Measurements from ENCODE around the gene BORCS8. TPM values are rescaled to one million over a fixed set of nuclear protein-coding genes. Genes with fewer than 3 reads are reported as not detected.
A peak's percentile ranks its signal among the peaks of the same experiment; 100 is the strongest.

The BORCS8 gene
- total RNA-seq, 1 experiment from 2014 or later, result 25.4 TPM

DNA sequence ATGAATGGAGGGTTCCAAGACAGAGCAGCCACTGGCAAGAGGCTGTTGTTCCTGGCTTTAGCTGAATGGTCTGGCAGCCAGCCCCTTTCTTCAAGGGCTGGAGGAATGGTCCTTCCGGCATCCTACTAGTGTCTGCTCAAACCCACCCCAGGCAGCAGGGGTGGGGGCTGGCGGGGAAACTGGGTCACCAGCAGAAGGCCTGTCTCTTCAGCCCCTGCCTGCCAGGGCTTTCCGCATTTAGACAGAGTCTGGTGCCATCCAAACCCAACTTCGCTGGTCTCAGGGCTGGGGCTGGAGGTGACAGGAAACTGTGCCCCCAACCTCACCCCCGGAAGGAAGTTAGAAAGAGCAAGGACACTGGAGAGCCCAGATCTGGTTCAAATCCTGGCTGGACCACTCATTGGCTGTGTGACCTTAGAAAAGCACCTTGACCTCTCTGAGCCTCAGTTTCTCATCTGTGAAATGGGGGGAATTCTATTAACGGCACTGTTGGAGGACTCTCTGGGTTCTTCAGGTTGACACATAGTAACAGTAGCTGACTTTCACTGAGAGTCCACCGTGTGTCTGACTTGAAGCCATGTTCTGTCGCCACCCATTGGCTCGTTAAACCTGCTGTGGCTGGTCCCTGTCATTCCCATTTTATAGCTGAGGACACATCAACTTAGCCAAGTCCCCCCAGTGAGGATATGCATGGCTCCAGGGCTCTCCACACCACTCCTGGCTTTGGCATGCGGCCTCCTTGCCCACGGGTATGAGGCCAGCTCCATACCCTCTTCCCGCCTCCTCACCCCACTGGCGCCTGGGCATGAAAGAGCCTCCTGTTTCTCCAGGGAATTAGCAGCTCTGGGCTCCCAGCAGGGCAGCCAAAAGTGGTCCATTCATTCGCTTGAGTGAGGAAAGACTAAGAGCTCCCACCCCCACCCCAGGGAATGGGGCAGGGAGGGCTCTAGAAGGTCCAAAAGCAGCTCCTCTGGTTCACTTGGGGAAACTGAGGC is 13.8 kb upstream of the BORCS8 start:
- Mint-ChIP-seq H3K27me3 (ENCODE audit: insufficient read depth, unreplicated experiment) (peaks cover 11% of the 10 kb centered on the region), H3K9me3 (ENCODE audit: unreplicated experiment) (no peaks in the 10 kb centered on the region), H3K27ac (ENCODE audit: low read depth, unreplicated experiment) (no peak overlapping the region), H3K4me3 (ENCODE audit: unreplicated experiment) (no peak overlapping the region), H3K4me1 (ENCODE audit: insufficient read depth, unreplicated experiment) (peaks cover 13% of the 10 kb centered on the region), H3K36me3 (ENCODE audit: insufficient read depth, unreplicated experiment) (no peaks in the 10 kb centered on the region)
- BruUV-seq (replicated peaks), result no TSS peak
- ChIA-PET POLR2A (interaction anchor here (0.6 kb wide), 1 partner anchor 245 kb away, joined by 3 read pairs; no protein-coding TSS in a partner anchor), CTCF (interaction anchor here (0.6 to 1.3 kb wide), 4 partner anchors 17 to 161 kb away, joined by 3 read pairs; no protein-coding TSS in a partner anchor)
- intact Hi-C loops (cut with micrococcal nuclease), result no loop called here
- no peak for DNase-seq (ENCODE audit: unreplicated experiment)
- TF ChIP-seq, protein P1, sequence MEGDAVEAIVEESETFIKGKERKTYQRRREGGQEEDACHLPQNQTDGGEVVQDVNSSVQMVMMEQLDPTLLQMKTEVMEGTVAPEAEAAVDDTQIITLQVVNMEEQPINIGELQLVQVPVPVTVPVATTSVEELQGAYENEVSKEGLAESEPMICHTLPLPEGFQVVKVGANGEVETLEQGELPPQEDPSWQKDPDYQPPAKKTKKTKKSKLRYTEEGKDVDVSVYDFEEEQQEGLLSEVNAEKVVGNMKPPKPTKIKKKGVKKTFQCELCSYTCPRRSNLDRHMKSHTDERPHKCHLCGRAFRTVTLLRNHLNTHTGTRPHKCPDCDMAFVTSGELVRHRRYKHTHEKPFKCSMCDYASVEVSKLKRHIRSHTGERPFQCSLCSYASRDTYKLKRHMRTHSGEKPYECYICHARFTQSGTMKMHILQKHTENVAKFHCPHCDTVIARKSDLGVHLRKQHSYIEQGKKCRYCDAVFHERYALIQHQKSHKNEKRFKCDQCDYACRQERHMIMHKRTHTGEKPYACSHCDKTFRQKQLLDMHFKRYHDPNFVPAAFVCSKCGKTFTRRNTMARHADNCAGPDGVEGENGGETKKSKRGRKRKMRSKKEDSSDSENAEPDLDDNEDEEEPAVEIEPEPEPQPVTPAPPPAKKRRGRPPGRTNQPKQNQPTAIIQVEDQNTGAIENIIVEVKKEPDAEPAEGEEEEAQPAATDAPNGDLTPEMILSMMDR (IDR thresholded peaks at IDR 0.05; ENCODE audit: unreplicated experiment), result no peak

DNA sequence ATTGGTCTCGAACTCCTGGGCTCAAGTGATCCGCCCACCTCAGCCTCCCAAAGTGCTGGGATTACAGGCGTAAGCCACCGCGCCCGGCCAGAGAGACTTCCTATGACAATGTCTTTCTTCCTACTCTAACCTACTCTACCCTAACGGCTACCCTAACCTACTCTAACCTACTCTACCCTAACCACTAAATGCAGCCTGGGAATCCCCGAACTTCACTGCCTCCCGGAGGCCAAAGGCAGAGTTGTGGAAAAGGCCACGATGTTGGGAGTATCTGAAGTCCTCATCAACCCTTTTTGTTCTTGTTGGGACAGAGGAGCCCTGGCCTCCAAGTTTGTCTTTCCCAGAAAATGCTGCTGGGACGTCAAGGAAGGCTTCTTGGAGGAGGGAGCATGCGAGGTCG is 12.2 kb upstream of the BORCS8 start:
- TF ChIP-seq, protein P1 (IDR thresholded peaks at IDR 0.05; ENCODE audit: unreplicated experiment), result no peak
- ChIA-PET POLR2A (interaction anchor here (3.3 kb wide), 1 partner anchor 11 kb away, joined by 64 read pairs; the partner anchor contains the start of genes BORCS8 and RFXANK), CTCF (interaction anchor here (0.6 kb wide), 1 partner anchor 260 kb away, joined by 3 read pairs; no protein-coding TSS in a partner anchor)
- Mint-ChIP-seq H3K27ac (ENCODE audit: low read depth, unreplicated experiment) (no peak overlapping the region), H3K27me3 (ENCODE audit: insufficient read depth, unreplicated experiment) (no peaks in the 10 kb centered on the region), H3K4me3 (ENCODE audit: unreplicated experiment) (peak overlapping the region; percentile 3), H3K36me3 (ENCODE audit: insufficient read depth, unreplicated experiment) (peaks cover 11% of the 10 kb centered on the region), H3K4me1 (ENCODE audit: insufficient read depth, unreplicated experiment) (peaks cover 13% of the 10 kb centered on the region), H3K9me3 (ENCODE audit: unreplicated experiment) (no peaks in the 10 kb centered on the region)
- DNase-seq (ENCODE audit: unreplicated experiment), result no peak
- intact Hi-C loops (cut with micrococcal nuclease), result no loop called here
- no TSS peak for BruUV-seq (replicated peaks)

DNA sequence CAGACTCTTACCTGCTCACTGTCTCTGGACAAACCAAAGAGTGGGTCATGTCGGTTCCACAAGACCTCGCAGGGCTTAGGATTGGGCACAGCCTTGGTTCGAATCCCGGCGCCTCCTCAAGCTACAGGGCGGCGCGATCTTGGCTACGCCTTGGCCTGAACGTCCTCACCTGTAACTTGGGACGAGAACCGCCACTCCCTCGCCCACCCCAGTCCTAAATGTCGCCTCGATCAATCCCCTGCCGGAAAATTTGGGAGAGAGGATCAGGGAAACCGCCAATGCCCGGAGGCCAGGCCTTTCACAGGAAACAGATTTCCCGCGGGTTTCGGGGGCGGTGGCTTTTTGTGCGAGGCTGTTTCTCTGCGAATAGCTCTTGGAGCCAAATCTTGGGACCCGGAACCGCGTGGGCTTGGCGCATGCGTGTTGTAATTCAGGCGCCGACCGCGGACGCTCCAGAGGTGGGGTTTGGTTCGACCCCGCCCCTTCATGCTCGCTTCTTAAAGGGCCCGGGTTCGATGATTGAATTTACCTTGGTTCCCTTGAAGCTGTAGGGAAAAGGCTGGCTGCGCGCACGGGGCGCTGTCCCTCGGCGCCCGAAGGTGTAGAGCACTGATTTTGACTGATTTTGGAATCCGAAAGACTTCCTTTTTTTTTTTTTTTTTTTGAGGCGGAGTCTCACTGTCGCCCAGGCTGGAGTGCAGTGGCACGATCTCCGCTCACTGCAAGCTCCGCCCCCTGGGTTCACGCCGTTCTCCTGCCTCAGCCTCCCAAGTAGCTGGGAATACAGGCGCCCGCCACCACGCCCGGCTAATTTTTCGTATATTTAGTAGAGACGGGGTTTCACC is 11.3 kb upstream of the BORCS8 start, which contains the start of gene NR2C2AP:
Gene NR2C2AP, minus strand, starts transcription at position 403 of the 845 bp plus-strand sequence. Its CDS starts 354 bp downstream, at position 49.
- peaks cover 21% of the 10 kb centered on the region for H3K36me3 Mint-ChIP-seq (ENCODE audit: insufficient read depth, unreplicated experiment)
- BruUV-seq (replicated peaks), result TSS peak; percentile 82
- peak within 1 kb of the TSS; percentile 88 for H3K27ac Mint-ChIP-seq (ENCODE audit: low read depth, unreplicated experiment)
- peaks cover 13% of the 10 kb centered on the region for H3K4me1 Mint-ChIP-seq (ENCODE audit: insufficient read depth, unreplicated experiment)
- CTCF ChIA-PET, result interaction anchor here (0.6 to 1.4 kb wide), 7 partner anchors 9 to 198 kb away, joined by 3 to 6 read pairs (median 4); partner anchors contain the start of genes BORCS8 and RFXANK
- H3K27me3 Mint-ChIP-seq (ENCODE audit: insufficient read depth, unreplicated experiment), result no peaks in the 10 kb centered on the region
- intact Hi-C loops (cut with micrococcal nuclease), result no loop called here
- no peaks in the 10 kb centered on the region for H3K9me3 Mint-ChIP-seq (ENCODE audit: unreplicated experiment)
- DNase-seq (ENCODE audit: unreplicated experiment), result peak; percentile 93
- TF ChIP-seq, protein P1 (IDR thresholded peaks at IDR 0.05; ENCODE audit: unreplicated experiment), result no peak
- H3K4me3 Mint-ChIP-seq (ENCODE audit: unreplicated experiment), result peak within 1 kb of the TSS; percentile 85
- POLR2A ChIA-PET, result interaction anchor here (0.9 to 3.3 kb wide), 8 partner anchors 10 to 286 kb away, joined by 3 to 64 read pairs (median 4); partner anchors contain the start of genes BORCS8, GATAD2A and RFXANK
